ENCODE results near the gene CAMP. TPM values are rescaled to one million over a fixed set of nuclear protein-coding genes. Genes with fewer than 3 reads are reported as not detected.

CAMP gene
- total RNA-seq, 1 donor from 2014 or later, result not detected

- Histone ChIP-seq H3F3A (ENCODE audit: low read depth) (peaks cover 29% of the 10 kb centered on the region), H4K20me1 (ENCODE audit: low read depth) (peaks cover 42% of the 10 kb centered on the region), H3K4me1 (peaks cover 25% of the 10 kb centered on the region), H2AFZ (replicated peaks) (no peak overlapping the region), H3K36me3 (peaks cover 8% of the 10 kb centered on the region), H3K4me3 (no peak overlapping the region), H3K79me2 (ENCODE audit: low read depth) (peaks cover 85% of the 10 kb centered on the region), H3K9me3 (ENCODE audit: low read depth) (no peaks in the 10 kb centered on the region), H3K4me2 (peak overlapping the region; percentile 91), H3K27me3 (no peaks in the 10 kb centered on the region), H3K27ac (no peak overlapping the region), H3K9ac (no peak overlapping the region)
- H3K4me3 Mint-ChIP-seq, result no peak overlapping the region
- TF ChIP-seq EZH2 (IDR thresholded peaks at IDR 0.05) (no peak), CTCF (IDR thresholded peaks at IDR 0.05) (no peak), EZH2phosphoT487 (IDR thresholded peaks at IDR 0.05) (no peak)
- H3K27me3 Mint-ChIP-seq (ENCODE audit: insufficient read depth, low read depth), result no peaks in the 10 kb centered on the region
- DNase-seq (ENCODE audit: low spot score), result no peak
- no peaks in the 10 kb centered on the region for H3K9me3 Mint-ChIP-seq
- H3K4me1 Mint-ChIP-seq, result peaks cover 19% of the 10 kb centered on the region
- H3K27ac Mint-ChIP-seq, result no peak overlapping the region
- H3K36me3 Mint-ChIP-seq, result peaks cover 13% of the 10 kb centered on the region
These were observed 21.2 kb downstream of the CAMP start for GRCh38 chr3:48244461-48244860.

DNA sequence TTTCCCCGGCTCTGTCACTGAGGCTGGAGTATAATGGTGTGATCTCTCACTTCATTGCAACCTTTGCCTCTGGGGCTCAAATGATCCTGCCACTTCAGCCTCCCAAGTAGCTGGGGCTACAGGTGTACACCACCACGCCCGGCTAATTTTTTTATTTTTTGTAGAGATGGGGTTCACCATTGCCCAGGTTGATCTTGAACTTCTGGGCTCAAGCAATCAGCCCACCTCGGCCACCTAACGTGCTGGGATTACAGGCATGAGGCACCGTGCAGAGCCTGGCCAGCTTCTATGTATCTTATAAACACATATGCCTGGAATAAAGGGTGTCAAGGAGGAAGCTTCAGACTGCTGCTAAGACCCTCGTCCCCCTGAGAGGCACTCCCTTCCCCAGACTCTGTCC, 21.8 kb downstream of the CAMP start:
- H2AFZ ChIP-seq (replicated peaks), result no peak overlapping the region
- Mint-ChIP-seq H3K27ac (no peak overlapping the region), H3K27me3 (ENCODE audit: insufficient read depth, low read depth) (no peaks in the 10 kb centered on the region), H3K36me3 (peaks cover 13% of the 10 kb centered on the region), H3K4me3 (no peak overlapping the region), H3K9me3 (no peaks in the 10 kb centered on the region), H3K4me1 (peaks cover 12% of the 10 kb centered on the region)
- H3K9me3 ChIP-seq (ENCODE audit: low read depth), result no peaks in the 10 kb centered on the region
- H3K9ac ChIP-seq, result no peak overlapping the region
- H3K27ac ChIP-seq, result no peak overlapping the region
- peaks cover 18% of the 10 kb centered on the region for H3K4me1 ChIP-seq
- H3K4me3 ChIP-seq, result no peak overlapping the region
- TF ChIP-seq EZH2phosphoT487 (IDR thresholded peaks at IDR 0.05) (no peak), EZH2 (IDR thresholded peaks at IDR 0.05) (no peak), CTCF (IDR thresholded peaks at IDR 0.05) (no peak)
- H3K27me3 ChIP-seq, result no peaks in the 10 kb centered on the region
- DNase-seq (ENCODE audit: low spot score), result no peak
- H3F3A ChIP-seq (ENCODE audit: low read depth), result peaks cover 22% of the 10 kb centered on the region
- peaks cover 10% of the 10 kb centered on the region for H3K36me3 ChIP-seq
- peaks cover 42% of the 10 kb centered on the region for H4K20me1 ChIP-seq (ENCODE audit: low read depth)
- peaks cover 92% of the 10 kb centered on the region for H3K79me2 ChIP-seq (ENCODE audit: low read depth)
- H3K4me2 ChIP-seq, result no peak overlapping the region

DNA sequence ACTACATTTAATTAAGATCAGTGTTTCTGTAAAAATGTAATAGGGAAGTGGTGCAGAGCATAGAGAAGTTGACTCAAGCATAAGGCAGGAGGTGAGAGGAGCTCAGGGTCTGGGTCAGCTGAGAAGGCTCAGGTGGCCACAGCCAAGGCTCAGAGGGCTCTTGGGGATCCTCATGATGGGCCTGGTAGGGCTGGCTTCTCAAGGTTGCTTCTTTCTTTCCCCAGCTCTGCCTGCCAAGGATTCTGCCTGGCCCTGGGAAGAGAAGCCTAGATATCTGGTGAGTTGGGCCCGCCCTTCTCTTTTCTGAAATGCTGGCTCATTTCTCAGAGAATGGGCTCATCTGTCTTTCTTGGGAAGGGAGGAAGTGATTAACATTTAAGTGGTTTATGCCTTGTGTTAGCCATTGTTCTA, 24.1 kb downstream of the CAMP start:
- Mint-ChIP-seq H3K4me3 (no peak overlapping the region), H3K27ac (no peak overlapping the region), H3K27me3 (ENCODE audit: insufficient read depth, low read depth) (peaks cover 2% of the 10 kb centered on the region), H3K36me3 (peaks cover 22% of the 10 kb centered on the region), H3K9me3 (no peaks in the 10 kb centered on the region), H3K4me1 (peaks cover 4% of the 10 kb centered on the region)
- no peak for DNase-seq (ENCODE audit: low spot score)
- no peak overlapping the region for H3K27ac ChIP-seq
- H3K9me3 ChIP-seq (ENCODE audit: low read depth), result no peaks in the 10 kb centered on the region
- H2AFZ ChIP-seq (replicated peaks), result no peak overlapping the region
- peaks cover 12% of the 10 kb centered on the region for H3K4me1 ChIP-seq
- peaks cover 99% of the 10 kb centered on the region for H3K79me2 ChIP-seq (ENCODE audit: low read depth)
- TF ChIP-seq CTCF (IDR thresholded peaks at IDR 0.05) (no peak), EZH2 (IDR thresholded peaks at IDR 0.05) (no peak), EZH2phosphoT487 (IDR thresholded peaks at IDR 0.05) (no peak)
- no peak overlapping the region for H3K9ac ChIP-seq
- H3K4me3 ChIP-seq, result no peak overlapping the region
- no peak overlapping the region for H3K4me2 ChIP-seq
- no peaks in the 10 kb centered on the region for H3K27me3 ChIP-seq
- peaks cover 13% of the 10 kb centered on the region for H3F3A ChIP-seq (ENCODE audit: low read depth)
- H4K20me1 ChIP-seq (ENCODE audit: low read depth), result peaks cover 42% of the 10 kb centered on the region
- H3K36me3 ChIP-seq, result peaks cover 10% of the 10 kb centered on the region
